Ovary (tissue), 3 donors: Measurements from ENCODE around the gene RPL18.

Experiments
- CTCF ChIP-seq, 3 donors: fragments of 450-650 bp in 2 of 3; fragments of 200-600 bp in 1 of 3; IDR thresholded peaks; one replicate each; pipeline versions ENCODE4 v1.5.1 to v1.8.0; 2016 to 2022; ENCODE audit warnings: antibody characterized with exemption in 3 of 3, mild to moderate bottlenecking in 1 of 3
- EP300 ChIP-seq: sonication (generic); formaldehyde crosslinking; IDR thresholded peaks from one replicate; pipeline ENCODE4 v1.6.1; 2017; ENCODE audit warnings: antibody characterized with exemption
- POLR2A ChIP-seq: fragments of 450-650 bp; IDR thresholded peaks from one replicate; pipeline ENCODE4 v1.6.1; 2017; ENCODE audit warnings: antibody characterized with exemption, mild to moderate bottlenecking, moderate library complexity
- donor health status: DM: no; HTN: no; CAD: no.

GRCh38 chr19:48568345-48568886 lies 50.6 kb downstream of the RPL18 start:
- no peak for TF ChIP-seq POLR2A
- no peak for TF ChIP-seq CTCF (IDR thresholded peaks at IDR 0.05)
- no peak for TF ChIP-seq EP300
